OCI-LY1 (cell line): Measurements from ENCODE around the gene PRKAG3.

Experiments
- H2AFZ ChIP-seq: fragments of 200-600 bp; sonication (generic), shearing (Covaris generic); 2 replicates; pipeline ENCODE4 v1.6.0; 2014; ENCODE audit warnings: antibody characterized with exemption, mild to moderate bottlenecking, low read length
- H3F3A ChIP-seq: fragments of 200-600 bp; sonication (generic), shearing (Covaris generic); 2 replicates; pipeline ENCODE4 v1.6.0; 2014; ENCODE audit warnings: mild to moderate bottlenecking, antibody characterized with exemption, low read length, moderate library complexity; ENCODE audit not compliant: insufficient read depth
- H3K27ac ChIP-seq: fragments of 200-600 bp; sonication (generic); 2 replicates; pipeline ENCODE4 v1.5.1; 2014; ENCODE audit warnings: low read length, mixed run types, mild to moderate bottlenecking, low read depth; ENCODE audit not compliant: poor library complexity, severe bottlenecking
- H3K27me3 ChIP-seq: fragments of 200-600 bp; sonication (generic); 2 replicates; pipeline ENCODE4 v1.6.0; 2014; ENCODE audit warnings: antibody characterized with exemption, mild to moderate bottlenecking, low read length, moderate library complexity; ENCODE audit not compliant: insufficient read depth
- H3K36me3 ChIP-seq: fragments of 200-600 bp; sonication (generic); 2 replicates; pipeline ENCODE4 v1.6.1; 2014; ENCODE audit warnings: mild to moderate bottlenecking, antibody characterized with exemption, low read length, moderate library complexity, mixed read lengths; ENCODE audit not compliant: insufficient read depth
- H3K4me1 ChIP-seq: fragments of 200-600 bp; sonication (generic); 2 replicates; pipeline ENCODE4 v1.5.1; 2014; ENCODE audit warnings: mild to moderate bottlenecking, low read length, moderate library complexity; ENCODE audit not compliant: insufficient read depth, severe bottlenecking
- H3K4me2 ChIP-seq: fragments of 200-600 bp; sonication (generic), shearing (Covaris generic); 2 replicates; pipeline ENCODE4 v1.6.1; 2014; ENCODE audit warnings: low read length
- H3K4me3 ChIP-seq: fragments of 200-600 bp; sonication (generic); 2 replicates; pipeline ENCODE4 v1.5.1; 2014; ENCODE audit warnings: low read length, low read depth, mild to moderate bottlenecking, mixed read lengths; ENCODE audit not compliant: poor library complexity, severe bottlenecking
- H3K79me2 ChIP-seq: fragments of 200-600 bp; shearing (Covaris generic); 2 replicates; pipeline ENCODE4 v1.6.1; 2016; ENCODE audit warnings: mixed run types, low read length, mixed read lengths; ENCODE audit not compliant: insufficient read depth
- H3K9ac ChIP-seq: fragments of 200-600 bp; sonication (generic), shearing (Covaris generic); 2 replicates; pipeline ENCODE4 v1.6.1; 2014; ENCODE audit warnings: mild to moderate bottlenecking, low read length, mixed read lengths
- H3K9me2 ChIP-seq: fragments of 200-600 bp; sonication (generic), shearing (Covaris generic); 2 replicates; pipeline ENCODE4 v1.6.1; 2014; ENCODE audit warnings: low read depth, mild to moderate bottlenecking, low read length, mixed read lengths
- H3K9me3 ChIP-seq: fragments of 200-600 bp; shearing (Covaris generic); 2 replicates; pipeline ENCODE4 v1.6.1; 2014; ENCODE audit warnings: low read length, mixed read lengths
- H4K20me1 ChIP-seq: fragments of 200-600 bp; sonication (generic), shearing (Covaris generic); 2 replicates; pipeline ENCODE4 v1.6.0; 2016; ENCODE audit warnings: mild to moderate bottlenecking, low read length; ENCODE audit not compliant: insufficient read depth
- EZH2 ChIP-seq: fragments of 200-600 bp; sonication (generic), shearing (Covaris generic); IDR thresholded peaks from 2 replicates; pipeline ENCODE4 v1.8.0; 2017; ENCODE audit warnings: borderline replicate concordance, mixed run types, mild to moderate bottlenecking, antibody characterized with exemption, low read length, moderate library complexity, mixed read lengths
- TF ChIP-seq, protein P1 (sequence below): fragments of 200-600 bp; sonication (generic), shearing (Covaris generic); IDR thresholded peaks from 2 replicates; pipeline ENCODE4 v1.5.1; 2017; ENCODE audit warnings: mild to moderate bottlenecking, antibody characterized with exemption, low read length, moderate library complexity, mixed read lengths

The PRKAG3 gene

DNA sequence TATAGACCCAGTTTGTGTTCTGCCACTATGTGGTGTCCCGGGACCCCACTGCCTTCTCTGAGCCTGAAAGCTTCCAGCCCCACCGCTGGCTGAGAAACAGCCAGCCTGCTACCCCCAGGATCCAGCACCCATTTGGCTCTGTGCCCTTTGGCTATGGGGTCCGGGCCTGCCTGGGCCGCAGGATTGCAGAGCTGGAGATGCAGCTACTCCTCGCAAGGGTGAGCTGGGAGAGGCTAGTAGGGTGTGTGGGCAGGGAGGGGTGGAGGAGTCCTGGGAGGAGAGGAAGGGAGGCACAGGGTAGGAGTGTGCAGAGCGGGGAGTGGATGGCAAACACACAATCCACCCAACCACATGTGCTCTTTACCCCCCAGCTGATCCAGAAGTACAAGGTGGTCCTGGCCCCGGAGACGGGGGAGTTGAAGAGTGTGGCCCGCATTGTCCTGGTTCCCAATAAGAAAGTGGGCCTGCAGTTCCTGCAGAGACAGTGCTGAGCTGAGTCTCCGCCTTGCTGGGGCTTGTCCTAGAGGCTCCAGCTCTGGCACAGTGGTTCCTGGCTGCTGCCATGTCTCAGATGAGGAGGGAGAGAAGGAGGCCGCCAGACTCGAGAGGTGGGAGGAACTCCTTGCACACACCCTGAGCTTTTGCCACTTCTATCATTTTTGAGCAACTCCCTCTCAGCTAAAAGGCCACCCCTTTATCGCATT is 16.9 kb downstream of the PRKAG3 start:
- Histone ChIP-seq H3K27ac (no peak overlapping the region), H3K4me3 (no peak overlapping the region), H3K9ac (no peak overlapping the region), H3K4me1 (no peaks in the 10 kb centered on the region), H4K20me1 (no peaks in the 10 kb centered on the region), H3K27me3 (0 out of 2 replicates have a peak, but pooled peaks cover 7% of the 10 kb centered on the region), H2AFZ (no peak overlapping the region), H3K4me2 (no peak overlapping the region), H3K79me2 (no peaks in the 10 kb centered on the region), H3F3A (no peaks in the 10 kb centered on the region), H3K9me2 (no peaks in the 10 kb centered on the region), H3K9me3 (no peaks in the 10 kb centered on the region), H3K36me3 (no peaks in the 10 kb centered on the region)
- TF ChIP-seq EZH2, result no peak
- TF ChIP-seq, protein P1, sequence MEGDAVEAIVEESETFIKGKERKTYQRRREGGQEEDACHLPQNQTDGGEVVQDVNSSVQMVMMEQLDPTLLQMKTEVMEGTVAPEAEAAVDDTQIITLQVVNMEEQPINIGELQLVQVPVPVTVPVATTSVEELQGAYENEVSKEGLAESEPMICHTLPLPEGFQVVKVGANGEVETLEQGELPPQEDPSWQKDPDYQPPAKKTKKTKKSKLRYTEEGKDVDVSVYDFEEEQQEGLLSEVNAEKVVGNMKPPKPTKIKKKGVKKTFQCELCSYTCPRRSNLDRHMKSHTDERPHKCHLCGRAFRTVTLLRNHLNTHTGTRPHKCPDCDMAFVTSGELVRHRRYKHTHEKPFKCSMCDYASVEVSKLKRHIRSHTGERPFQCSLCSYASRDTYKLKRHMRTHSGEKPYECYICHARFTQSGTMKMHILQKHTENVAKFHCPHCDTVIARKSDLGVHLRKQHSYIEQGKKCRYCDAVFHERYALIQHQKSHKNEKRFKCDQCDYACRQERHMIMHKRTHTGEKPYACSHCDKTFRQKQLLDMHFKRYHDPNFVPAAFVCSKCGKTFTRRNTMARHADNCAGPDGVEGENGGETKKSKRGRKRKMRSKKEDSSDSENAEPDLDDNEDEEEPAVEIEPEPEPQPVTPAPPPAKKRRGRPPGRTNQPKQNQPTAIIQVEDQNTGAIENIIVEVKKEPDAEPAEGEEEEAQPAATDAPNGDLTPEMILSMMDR, result no peak

DNA sequence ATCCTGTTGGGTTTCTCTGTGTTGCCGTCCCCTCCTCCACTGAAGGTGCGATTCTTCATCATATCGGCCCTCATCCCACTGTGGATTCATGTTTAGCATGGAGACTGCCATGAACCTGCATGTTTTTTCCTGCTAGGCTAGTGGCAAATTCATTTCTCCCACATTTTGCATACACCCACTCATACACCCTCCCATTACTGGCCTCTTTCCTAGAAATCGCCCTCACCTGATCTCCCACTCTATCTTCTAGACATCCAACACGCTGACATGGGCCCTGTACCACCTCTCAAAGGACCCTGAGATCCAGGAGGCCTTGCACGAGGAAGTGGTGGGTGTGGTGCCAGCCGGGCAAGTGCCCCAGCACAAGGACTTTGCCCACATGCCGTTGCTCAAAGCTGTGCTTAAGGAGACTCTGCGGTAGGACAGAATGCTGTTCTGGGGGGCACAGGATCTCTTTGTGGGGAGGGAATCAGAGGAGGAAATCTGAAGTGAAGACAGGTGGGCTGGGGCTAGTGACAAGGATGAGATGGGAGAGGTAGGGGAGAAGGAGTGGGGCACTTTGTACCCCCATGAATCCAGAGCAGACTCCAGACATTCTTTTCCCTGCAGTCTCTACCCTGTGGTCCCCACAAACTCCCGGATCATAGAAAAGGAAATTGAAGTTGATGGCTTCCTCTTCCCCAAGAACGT is 17.7 kb downstream of the PRKAG3 start:
- H3F3A ChIP-seq, result no peaks in the 10 kb centered on the region
- no peak overlapping the region for H3K4me3 ChIP-seq
- H2AFZ ChIP-seq, result no peak overlapping the region
- no peak overlapping the region for H3K9ac ChIP-seq
- H3K9me2 ChIP-seq, result no peaks in the 10 kb centered on the region
- H3K4me2 ChIP-seq, result no peak overlapping the region
- no peak overlapping the region for H3K27ac ChIP-seq
- H3K36me3 ChIP-seq, result no peaks in the 10 kb centered on the region
- H3K4me1 ChIP-seq, result no peaks in the 10 kb centered on the region
- no peaks in the 10 kb centered on the region for H4K20me1 ChIP-seq
- H3K9me3 ChIP-seq, result no peaks in the 10 kb centered on the region
- H3K27me3 ChIP-seq, result 0 out of 2 replicates have a peak, but pooled peaks cover 7% of the 10 kb centered on the region
- no peaks in the 10 kb centered on the region for H3K79me2 ChIP-seq
- TF ChIP-seq EZH2, result no peak
- TF ChIP-seq, protein P1, result no peak

DNA sequence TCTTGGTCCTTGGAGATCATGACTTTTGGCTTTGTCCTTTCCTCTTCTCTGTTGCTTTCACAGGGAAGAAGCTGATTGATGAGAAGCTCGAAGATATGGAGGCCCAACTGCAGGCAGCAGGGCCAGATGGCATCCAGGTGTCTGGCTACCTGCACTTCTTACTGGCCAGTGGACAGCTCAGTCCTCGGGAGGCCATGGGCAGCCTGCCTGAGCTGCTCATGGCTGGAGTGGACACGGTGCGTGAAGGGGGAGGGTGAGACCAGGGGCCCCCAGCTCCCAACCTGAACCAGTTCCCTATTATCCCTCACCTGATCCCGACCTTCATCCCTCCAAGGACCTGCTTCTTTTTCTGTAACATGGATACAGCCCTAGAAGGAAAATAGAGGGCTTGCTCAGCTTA is 18.7 kb downstream of the PRKAG3 start:
- Histone ChIP-seq H4K20me1 (no peaks in the 10 kb centered on the region), H2AFZ (no peak overlapping the region), H3K9me3 (no peaks in the 10 kb centered on the region), H3K4me3 (no peak overlapping the region), H3K4me1 (no peaks in the 10 kb centered on the region), H3K27ac (no peak overlapping the region), H3K27me3 (0 out of 2 replicates have a peak, but pooled peaks cover 13% of the 10 kb centered on the region), H3K9me2 (no peaks in the 10 kb centered on the region), H3K79me2 (no peaks in the 10 kb centered on the region), H3K4me2 (no peak overlapping the region), H3K36me3 (no peaks in the 10 kb centered on the region), H3F3A (no peaks in the 10 kb centered on the region), H3K9ac (no peak overlapping the region)
- TF ChIP-seq, protein P1, result no peak
- TF ChIP-seq EZH2, result no peak
